ENCODE measurements around the gene COX20. TPM values are rescaled to one million over a fixed set of nuclear protein-coding genes. Genes with fewer than 3 reads are reported as not detected.

The COX20 gene
- total and polyA plus RNA-seq, 2 of the 8 experiments (the other 6 are each of a cell fraction or from before 2014, with no cell fraction given), result 17.5 to 28.8 TPM

DNA sequence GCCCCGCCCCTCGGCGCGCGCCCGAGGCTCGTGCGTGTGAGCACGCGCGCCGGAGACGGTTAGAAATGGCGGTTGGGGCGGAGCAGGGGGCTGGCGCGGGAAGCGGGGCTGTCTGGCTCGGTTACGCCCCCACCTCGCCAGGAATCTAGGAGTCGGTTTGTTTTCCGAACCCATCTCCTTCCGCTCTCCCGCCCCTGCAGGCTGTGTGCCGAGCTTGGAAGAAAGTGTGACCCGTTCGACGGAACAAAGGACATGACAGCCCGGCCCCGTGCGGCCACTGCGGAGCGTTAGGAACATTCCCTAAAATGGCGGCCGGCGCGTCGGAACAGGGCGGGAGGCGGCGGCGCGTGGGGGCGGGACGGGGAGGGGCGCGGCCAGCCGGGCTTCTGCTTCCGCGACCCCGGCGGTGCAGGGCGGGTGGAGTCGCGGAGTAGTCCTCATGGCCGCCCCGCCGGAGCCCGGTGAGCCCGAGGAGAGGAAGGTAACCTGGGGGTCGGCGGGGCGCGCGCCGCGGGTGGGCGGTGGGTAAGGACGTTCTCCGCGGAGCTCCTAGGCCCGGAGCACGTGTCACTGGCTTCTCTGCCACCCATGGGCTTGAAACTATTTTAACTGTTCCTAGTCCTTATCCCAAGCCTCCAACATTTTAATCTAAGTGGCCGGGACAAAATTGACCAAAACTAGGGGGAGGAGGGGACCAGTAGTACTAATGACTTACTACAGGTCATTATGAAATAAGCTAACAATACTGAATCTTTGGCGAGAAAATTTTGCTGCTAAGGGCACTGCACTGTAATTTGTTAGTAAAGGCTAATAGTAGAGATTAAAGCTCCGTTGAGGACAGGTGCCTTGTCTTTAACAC, at the start of gene COX20 (continued):
- peak; percentile 93 for TF ChIP-seq YY1 (IDR thresholded peaks at IDR 0.05; ENCODE audit: low read depth, low read length)
- peak; percentile 36 for TF ChIP-seq ASH2L (IDR thresholded peaks at IDR 0.05; ENCODE audit: low read length)
- TF ChIP-seq CHD2 (IDR thresholded peaks at IDR 0.05; ENCODE audit: low read length), result peak; percentile 40; the same call in 1 of the 2 replicates
- TF ChIP-seq, protein P1, sequence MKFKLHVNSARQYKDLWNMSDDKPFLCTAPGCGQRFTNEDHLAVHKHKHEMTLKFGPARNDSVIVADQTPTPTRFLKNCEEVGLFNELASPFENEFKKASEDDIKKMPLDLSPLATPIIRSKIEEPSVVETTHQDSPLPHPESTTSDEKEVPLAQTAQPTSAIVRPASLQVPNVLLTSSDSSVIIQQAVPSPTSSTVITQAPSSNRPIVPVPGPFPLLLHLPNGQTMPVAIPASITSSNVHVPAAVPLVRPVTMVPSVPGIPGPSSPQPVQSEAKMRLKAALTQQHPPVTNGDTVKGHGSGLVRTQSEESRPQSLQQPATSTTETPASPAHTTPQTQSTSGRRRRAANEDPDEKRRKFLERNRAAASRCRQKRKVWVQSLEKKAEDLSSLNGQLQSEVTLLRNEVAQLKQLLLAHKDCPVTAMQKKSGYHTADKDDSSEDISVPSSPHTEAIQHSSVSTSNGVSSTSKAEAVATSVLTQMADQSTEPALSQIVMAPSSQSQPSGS (IDR thresholded peaks at IDR 0.05; ENCODE audit: low read length), result no peak
- TF ChIP-seq SIN3A (conservative IDR thresholded peaks at IDR 0.05 in 1 of 2, IDR thresholded peaks at IDR 0.05 in 1 of 2; ENCODE audit: low read depth in 1 of 2, low read length in 2 of 2), result 0 out of 4 replicates have a peak, but pooled peaks have one; percentile 18 to 65
- peak; percentile 98 for TF ChIP-seq TAF1 (IDR thresholded peaks at IDR 0.05; ENCODE audit: low read depth, low read length)
- peak; percentile 60 for TF ChIP-seq TAF7 (optimal IDR thresholded peaks at IDR 0.05; ENCODE audit: borderline replicate concordance, low read depth, low read length)
- TF ChIP-seq RNF2 (IDR thresholded peaks at IDR 0.05; ENCODE audit: borderline replicate concordance, low read depth, low read length, missing control alignments, poor library complexity, severe bottlenecking), result no peak
- peak; percentile 93 for TF ChIP-seq PHF8 (conservative IDR thresholded peaks at IDR 0.05; ENCODE audit: low read depth, low read length)
- peak; percentile 47; the same call in 1 of the 2 replicates for TF ChIP-seq CHD1 (IDR thresholded peaks at IDR 0.05; ENCODE audit: low read depth, low read length)
- TF ChIP-seq, protein P2, sequence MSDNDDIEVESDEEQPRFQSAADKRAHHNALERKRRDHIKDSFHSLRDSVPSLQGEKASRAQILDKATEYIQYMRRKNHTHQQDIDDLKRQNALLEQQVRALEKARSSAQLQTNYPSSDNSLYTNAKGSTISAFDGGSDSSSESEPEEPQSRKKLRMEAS (IDR thresholded peaks at IDR 0.05), result peak; percentile 85
- TF ChIP-seq CREB1 (IDR thresholded peaks at IDR 0.05), result peak; percentile 50
- peak; percentile 75; the same call in 1 of the 2 replicates for TF ChIP-seq POLR2AphosphoS5 (IDR thresholded peaks at IDR 0.05; ENCODE audit: low read depth, low read length)
- peak; percentile 47; the same call in 1 of the 2 replicates for TF ChIP-seq GTF2F1 (IDR thresholded peaks at IDR 0.05; ENCODE audit: borderline replicate concordance, low read depth, low read length)
- TF ChIP-seq SIRT6 (IDR thresholded peaks at IDR 0.05; ENCODE audit: low read length), result no peak
- TF ChIP-seq, protein P3, sequence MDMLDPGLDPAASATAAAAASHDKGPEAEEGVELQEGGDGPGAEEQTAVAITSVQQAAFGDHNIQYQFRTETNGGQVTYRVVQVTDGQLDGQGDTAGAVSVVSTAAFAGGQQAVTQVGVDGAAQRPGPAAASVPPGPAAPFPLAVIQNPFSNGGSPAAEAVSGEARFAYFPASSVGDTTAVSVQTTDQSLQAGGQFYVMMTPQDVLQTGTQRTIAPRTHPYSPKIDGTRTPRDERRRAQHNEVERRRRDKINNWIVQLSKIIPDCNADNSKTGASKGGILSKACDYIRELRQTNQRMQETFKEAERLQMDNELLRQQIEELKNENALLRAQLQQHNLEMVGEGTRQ (IDR thresholded peaks at IDR 0.05; ENCODE audit: low read length), result no peak
- no peak for TF ChIP-seq SUZ12 (IDR thresholded peaks at IDR 0.05; ENCODE audit: low read length)
- TF ChIP-seq RBBP5 (IDR thresholded peaks at IDR 0.05; ENCODE audit: borderline replicate concordance, low read depth, low read length), result peak; percentile 67; the same call in 1 of the 2 replicates

All from H1 (cell line).